ENCODE results near the gene TFPT. TPM values are rescaled to one million over a fixed set of nuclear protein-coding genes. Genes with fewer than 3 reads are reported as not detected.

TFPT gene
- total RNA-seq, 6 donors from 2014 or later, result 10.5 to 51.3 (median 26.2) TPM

DNA sequence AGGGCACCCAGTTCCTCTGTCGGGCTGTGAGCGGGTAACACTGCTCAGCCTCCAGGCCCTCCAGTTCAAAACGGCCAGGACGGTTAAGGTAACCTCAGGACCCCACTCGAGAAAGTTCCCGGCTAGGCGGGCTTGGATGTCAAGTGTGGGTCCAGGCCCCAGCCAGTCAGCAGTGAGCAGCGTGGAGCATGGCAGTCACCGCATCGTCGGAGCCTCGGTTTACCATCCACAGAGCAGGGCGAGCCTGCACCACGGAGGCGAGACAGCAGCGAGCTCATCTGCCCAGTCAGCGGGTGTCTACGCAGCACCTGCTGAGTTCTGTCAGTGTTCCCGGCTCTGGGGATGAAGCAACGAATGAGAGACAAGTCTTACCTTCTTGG, 14.2 kb upstream of the TFPT start:
- TF ChIP-seq POLR2A (IDR thresholded peaks at IDR 0.05) (no peak), EP300 (IDR thresholded peaks at IDR 0.05) (no peak), POLR2AphosphoS5 (IDR thresholded peaks at IDR 0.05) (no peak)
- TF ChIP-seq, protein P1, sequence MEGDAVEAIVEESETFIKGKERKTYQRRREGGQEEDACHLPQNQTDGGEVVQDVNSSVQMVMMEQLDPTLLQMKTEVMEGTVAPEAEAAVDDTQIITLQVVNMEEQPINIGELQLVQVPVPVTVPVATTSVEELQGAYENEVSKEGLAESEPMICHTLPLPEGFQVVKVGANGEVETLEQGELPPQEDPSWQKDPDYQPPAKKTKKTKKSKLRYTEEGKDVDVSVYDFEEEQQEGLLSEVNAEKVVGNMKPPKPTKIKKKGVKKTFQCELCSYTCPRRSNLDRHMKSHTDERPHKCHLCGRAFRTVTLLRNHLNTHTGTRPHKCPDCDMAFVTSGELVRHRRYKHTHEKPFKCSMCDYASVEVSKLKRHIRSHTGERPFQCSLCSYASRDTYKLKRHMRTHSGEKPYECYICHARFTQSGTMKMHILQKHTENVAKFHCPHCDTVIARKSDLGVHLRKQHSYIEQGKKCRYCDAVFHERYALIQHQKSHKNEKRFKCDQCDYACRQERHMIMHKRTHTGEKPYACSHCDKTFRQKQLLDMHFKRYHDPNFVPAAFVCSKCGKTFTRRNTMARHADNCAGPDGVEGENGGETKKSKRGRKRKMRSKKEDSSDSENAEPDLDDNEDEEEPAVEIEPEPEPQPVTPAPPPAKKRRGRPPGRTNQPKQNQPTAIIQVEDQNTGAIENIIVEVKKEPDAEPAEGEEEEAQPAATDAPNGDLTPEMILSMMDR (IDR thresholded peaks at IDR 0.05), result no peak
- Histone ChIP-seq H3K4me3 (no peak overlapping the region), H3K27me3 (no peaks in the 10 kb centered on the region), H3K36me3 (peaks cover 31 to 76% (median 67%) of the 10 kb centered on the region in 4 donors), H3K27ac (no peak overlapping the region), H3K9me3 (no peaks in the 10 kb centered on the region), H3K4me1 (no peaks in the 10 kb centered on the region)
- DNase-seq (no peak), ATAC-seq (ENCODE audit: low FRiP score in 2 of 2) (no peak)
- 99% methylated on average over 20 of the region's 20 CpGs for WGBS, 2 donors

DNA sequence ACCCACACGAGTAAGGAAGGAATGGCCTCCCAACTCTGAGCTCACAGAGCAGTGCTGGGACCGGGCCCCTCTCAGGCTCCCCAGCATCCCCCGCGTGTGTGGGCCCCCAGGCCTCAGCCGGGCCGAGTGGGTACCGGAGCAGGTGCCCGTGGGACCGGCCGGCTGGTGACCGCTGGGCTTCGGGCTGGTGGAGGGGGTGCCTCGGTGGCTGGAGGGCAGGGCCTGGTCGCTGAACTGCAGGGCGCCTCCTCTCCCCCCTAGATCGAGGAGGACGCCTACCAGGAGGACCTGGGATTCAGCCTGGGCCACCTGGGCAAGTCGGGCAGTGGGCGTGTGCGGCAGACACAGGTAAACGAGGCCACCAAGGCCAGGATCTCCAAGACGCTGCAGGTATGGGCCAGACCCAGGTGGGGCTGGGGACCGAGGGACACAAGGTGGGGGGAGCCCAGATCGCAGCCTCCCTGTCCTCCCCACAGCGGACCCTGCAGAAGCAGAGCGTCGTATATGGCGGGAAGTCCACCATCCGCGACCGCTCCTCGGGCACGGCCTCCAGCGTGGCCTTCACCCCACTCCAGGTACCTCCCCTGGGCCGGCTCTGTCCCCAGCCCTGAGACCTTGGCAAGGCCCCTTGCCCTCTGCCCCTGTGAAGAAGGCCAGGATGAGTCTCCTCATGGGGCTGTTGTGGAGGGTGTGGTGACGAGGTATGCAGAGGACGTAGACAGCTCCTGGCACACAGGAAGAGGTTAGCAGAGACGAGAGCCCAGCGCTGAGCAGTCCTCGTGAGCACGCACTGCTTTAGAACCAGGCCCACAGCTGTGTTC, 13.5 kb upstream of the TFPT start:
- TF ChIP-seq POLR2A (IDR thresholded peaks at IDR 0.05) (no peak), EP300 (IDR thresholded peaks at IDR 0.05) (no peak), POLR2AphosphoS5 (IDR thresholded peaks at IDR 0.05) (no peak)
- Histone ChIP-seq H3K36me3 (peaks cover 37 to 82% (median 73%) of the 10 kb centered on the region in 4 donors), H3K27ac (no peak overlapping the region), H3K4me3 (no peak overlapping the region), H3K9me3 (no peaks in the 10 kb centered on the region), H3K4me1 (no peaks in the 10 kb centered on the region), H3K27me3 (no peaks in the 10 kb centered on the region)
- ATAC-seq (ENCODE audit: low FRiP score in 2 of 2), result no peak
- DNase-seq, result peak in 1 of 2 donors; percentile 79
- 96 to 97% methylated on average over 22 to 32 of the region's 41 CpGs for WGBS, 2 donors

DNA sequence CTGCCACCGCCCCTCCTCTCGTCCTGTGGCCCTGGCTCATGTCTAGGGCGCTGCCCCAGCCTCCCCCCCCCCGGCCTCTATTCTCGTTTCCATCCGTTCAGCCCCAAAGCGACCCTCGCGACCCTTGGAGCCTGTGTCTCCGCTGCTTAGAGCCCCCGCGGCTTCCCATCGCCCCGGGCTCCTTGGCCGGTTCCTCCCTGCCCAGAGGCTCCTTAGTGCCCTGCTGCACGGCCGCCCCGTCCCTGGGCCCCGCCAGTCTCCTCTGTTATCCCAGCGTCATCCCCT, 12.9 kb upstream of the TFPT start:
- H3K36me3 ChIP-seq, result peaks cover 41 to 89% (median 79%) of the 10 kb centered on the region in 4 donors
- no peaks in the 10 kb centered on the region for H3K4me1 ChIP-seq
- ATAC-seq (ENCODE audit: low FRiP score in 2 of 2) (no peak), DNase-seq (no peak)
- H3K4me3 ChIP-seq, result no peak overlapping the region
- no peaks in the 10 kb centered on the region for H3K27me3 ChIP-seq
- no peaks in the 10 kb centered on the region for H3K9me3 ChIP-seq
- no peak for TF ChIP-seq POLR2A (IDR thresholded peaks at IDR 0.05)
- TF ChIP-seq EP300 (IDR thresholded peaks at IDR 0.05), result no peak
- TF ChIP-seq, protein P1 (IDR thresholded peaks at IDR 0.05), result no peak
- TF ChIP-seq POLR2AphosphoS5 (IDR thresholded peaks at IDR 0.05), result no peak
- no peak overlapping the region for H3K27ac ChIP-seq
- WGBS, 2 donors, result 90 to 96% methylated on average over 20 of the region's 20 CpGs

DNA sequence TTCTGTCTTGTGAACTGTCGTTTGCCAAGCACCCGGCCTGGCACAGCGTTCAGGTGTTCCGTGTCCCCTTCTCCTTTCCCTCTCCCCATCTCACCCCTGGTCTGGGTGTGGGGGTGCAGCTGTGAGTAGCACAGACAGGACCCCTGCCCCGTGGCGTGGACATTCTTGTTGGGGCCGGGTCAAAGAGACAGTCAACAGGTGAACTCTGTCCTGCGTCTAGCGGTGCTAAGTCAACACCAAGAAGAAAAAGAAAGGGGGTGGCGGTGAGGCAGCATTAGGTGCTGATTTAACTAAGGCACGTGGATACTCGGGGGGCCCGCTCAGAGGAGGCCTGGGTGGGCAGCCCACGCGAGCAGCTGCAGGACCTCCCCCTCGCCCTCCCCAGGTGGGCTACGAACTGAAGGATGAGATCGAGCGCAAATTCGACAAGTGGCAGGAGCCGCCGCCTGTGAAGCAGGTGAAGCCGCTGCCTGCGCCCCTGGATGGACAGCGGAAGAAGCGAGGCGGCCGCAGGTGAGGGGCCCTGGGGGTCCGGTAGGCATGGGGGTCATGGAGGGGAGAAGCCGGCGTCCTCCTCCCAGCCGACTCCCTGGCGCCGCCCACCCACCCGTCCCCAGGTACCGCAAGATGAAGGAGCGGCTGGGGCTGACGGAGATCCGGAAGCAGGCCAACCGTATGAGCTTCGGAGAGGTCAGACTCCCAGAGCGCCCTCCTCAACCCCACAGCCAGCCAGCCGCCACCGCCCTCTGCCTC, 12.4 kb upstream of the TFPT start:
- peak in 1 of 2 donors; percentile 78 for DNase-seq
- H3K9me3 ChIP-seq, result no peaks in the 10 kb centered on the region
- H3K4me1 ChIP-seq, result no peaks in the 10 kb centered on the region
- TF ChIP-seq EP300 (IDR thresholded peaks at IDR 0.05), result no peak
- TF ChIP-seq POLR2AphosphoS5 (IDR thresholded peaks at IDR 0.05), result no peak
- TF ChIP-seq POLR2A (IDR thresholded peaks at IDR 0.05), result no peak
- H3K27me3 ChIP-seq, result no peaks in the 10 kb centered on the region
- H3K4me3 ChIP-seq, result no peak overlapping the region
- H3K27ac ChIP-seq, result no peak overlapping the region
- H3K36me3 ChIP-seq, result peaks cover 45 to 94% (median 84%) of the 10 kb centered on the region in 4 donors
- ATAC-seq (ENCODE audit: low FRiP score in 2 of 2), result no peak
- 93 to 98% methylated on average over 23 to 38 of the region's 44 CpGs for WGBS, 2 donors

DNA sequence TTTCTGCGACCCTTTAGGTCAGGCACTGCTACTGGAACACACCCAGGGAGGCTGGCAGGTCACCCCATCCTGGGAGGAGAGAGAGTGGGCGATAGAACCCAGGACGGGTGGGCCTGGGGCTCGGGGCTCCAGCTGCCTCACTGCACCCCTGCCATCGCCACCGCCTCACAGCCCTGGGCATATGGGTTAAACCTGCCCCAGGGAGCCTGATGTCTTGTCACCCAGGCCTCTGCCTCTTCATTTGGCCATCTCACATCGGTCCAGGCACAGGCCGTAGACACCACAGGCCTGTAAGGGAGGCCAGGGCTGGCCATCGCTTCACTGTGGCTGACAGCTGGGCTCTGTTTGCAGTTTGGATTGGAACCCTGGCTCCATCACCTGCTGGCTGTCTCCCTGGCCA, 10.3 kb upstream of the TFPT start:
- ATAC-seq (ENCODE audit: low FRiP score in 2 of 2) (no peak), DNase-seq (no peak)
- Histone ChIP-seq H3K4me1 (no peaks in the 10 kb centered on the region), H3K27ac (no peak overlapping the region), H3K9me3 (no peaks in the 10 kb centered on the region), H3K36me3 (peaks cover 51 to 92% (median 90%) of the 10 kb centered on the region in 4 donors), H3K4me3 (no peak overlapping the region), H3K27me3 (no peaks in the 10 kb centered on the region)
- WGBS, 2 donors, result 76 to 88% methylated on average over 4 to 9 of the region's 9 CpGs
- TF ChIP-seq POLR2A (IDR thresholded peaks at IDR 0.05), result no peak
- TF ChIP-seq EP300 (IDR thresholded peaks at IDR 0.05), result no peak
- TF ChIP-seq, protein P1 (IDR thresholded peaks at IDR 0.05), result no peak
- no peak for TF ChIP-seq POLR2AphosphoS5 (IDR thresholded peaks at IDR 0.05)

Measured in upper lobe of left lung (tissue), 6 donors.